Muscle of back (tissue), 11 donors: ENCODE results near the gene ARHGAP15. TPM values are rescaled to one million over a fixed set of nuclear protein-coding genes. Genes with fewer than 3 reads are reported as not detected.
A peak's percentile ranks its signal among the peaks of the same experiment; 100 is the strongest.

Experiments used
- DNase-seq, 3 donors: peaks; one replicate each; pipeline versions ENCODE4 v3.0.0 to v3.0.0-alpha.2; 2013
- polyA plus RNA-seq, 10 donors: library from polyadenylated mRNA; unstranded; fragments of 120-200 nt; gene quantifications; one replicate each; pipeline ENCODE4 v1.2.1, GENCODE V29; 2013; ENCODE audit not compliant: insufficient read length in 10 of 10

The ARHGAP15 gene
- polyA plus RNA-seq, 10 donors: 6.3 to 14.6 (median 10.2) TPM

GRCh38 chr2:143745060-143745459 is 615.8 kb downstream of the ARHGAP15 start:
- no peak for DNase-seq

DNA sequence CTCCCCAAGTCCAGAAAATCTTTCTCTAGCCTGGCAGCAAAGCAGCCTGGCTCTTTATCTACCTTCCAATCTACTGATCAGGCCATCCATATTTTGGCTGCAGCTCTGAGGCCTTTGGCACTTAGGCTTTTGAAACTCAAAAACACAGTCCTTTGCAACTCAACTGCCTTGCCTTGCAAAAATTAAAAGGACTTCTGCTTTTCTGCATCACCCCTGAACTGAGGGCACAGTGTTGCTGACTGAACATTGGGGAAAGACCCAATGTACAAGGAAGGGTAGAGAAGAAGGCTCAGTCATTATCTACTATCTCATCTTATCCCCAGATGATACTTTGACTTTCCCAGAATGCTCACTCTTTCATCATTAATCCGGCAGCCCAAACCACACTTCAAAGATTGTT is 625.5 kb downstream of the ARHGAP15 start:
- no peak for DNase-seq

- peak in 1 of 3 donors; percentile 12 for DNase-seq
Observed at GRCh38 chr2:143758629-143759330, 629.6 kb downstream of the ARHGAP15 start.

GRCh38 chr2:143759455-143759854 is 630.2 kb downstream of the ARHGAP15 start:
- DNase-seq: no peak

GRCh38 chr2:143762176-143762928 is 633.1 kb downstream of the ARHGAP15 start:
- DNase-seq: no peak

GRCh38 chr2:143764261-143764660 is 635.0 kb downstream of the ARHGAP15 start:
- DNase-seq: no peak

- DNase-seq: no peak
Observed at GRCh38 chr2:143764706-143765105, 635.5 kb downstream of the ARHGAP15 start.

GRCh38 chr2:143768991-143769390 is 639.8 kb downstream of the ARHGAP15 start:
- DNase-seq: no peak

DNA sequence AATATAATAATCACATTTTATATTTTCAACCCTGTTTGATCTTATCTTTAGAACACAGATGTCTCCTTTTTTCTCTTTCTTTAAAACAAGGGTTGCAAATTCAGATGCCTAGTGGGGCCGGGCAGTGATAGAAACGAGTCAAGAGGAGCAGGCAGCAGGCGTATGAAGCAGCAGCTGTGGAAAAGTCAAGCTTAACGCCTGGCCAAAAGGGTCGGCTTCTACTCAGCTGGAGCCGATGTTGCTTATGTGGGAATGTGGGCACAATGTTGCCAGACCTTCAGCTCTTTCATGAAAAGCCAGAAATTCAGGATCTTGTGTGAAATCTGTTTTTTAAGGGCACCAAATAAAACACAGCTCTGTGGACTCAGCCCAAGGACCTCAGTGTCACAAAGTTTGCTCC is 642.7 kb downstream of the ARHGAP15 start:
- peak; percentile 7 to 42 (median 11) for DNase-seq

GRCh38 chr2:143776526-143777297 is 647.5 kb downstream of the ARHGAP15 start:
- DNase-seq: no peak

GRCh38 chr2:143779021-143779420 is 649.8 kb downstream of the ARHGAP15 start:
- DNase-seq: peak in 1 of 3 donors; percentile 9

DNA sequence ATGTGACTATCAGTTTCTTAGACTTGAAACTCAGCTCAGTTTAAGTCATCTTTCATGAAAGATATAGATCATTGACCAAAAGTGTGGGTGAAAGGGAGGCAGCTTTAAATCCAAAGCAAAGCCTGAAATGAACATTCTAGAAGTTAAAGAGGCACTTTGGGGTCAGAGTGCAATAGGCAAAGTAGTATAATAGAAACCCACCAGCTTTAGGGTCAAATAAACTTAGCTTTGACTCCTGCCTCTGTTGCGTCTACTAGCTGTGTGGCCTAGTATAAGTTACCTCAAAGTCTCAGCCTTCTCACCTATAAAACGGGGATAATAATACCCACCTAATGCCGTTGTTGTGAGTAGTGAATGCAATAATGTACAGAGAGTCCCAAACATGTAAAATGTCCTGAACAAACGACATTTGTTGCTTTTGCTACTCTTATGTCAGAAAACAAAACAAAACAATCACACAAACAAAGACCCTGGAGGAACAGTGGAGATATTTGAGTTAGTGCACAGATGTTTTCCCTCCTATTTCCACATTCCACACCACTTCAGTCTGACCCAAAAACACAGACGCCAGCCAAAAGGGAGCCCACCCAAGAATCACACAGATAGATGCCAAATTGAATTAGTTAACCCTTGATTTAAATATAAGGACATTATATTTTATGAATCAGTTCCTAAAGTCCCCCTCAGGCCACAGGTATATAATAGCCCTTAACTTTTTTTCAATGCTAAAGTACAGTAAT is 657.0 kb downstream of the ARHGAP15 start:
- DNase-seq: peak in 2 of 3 donors; percentile 5 to 49

DNA sequence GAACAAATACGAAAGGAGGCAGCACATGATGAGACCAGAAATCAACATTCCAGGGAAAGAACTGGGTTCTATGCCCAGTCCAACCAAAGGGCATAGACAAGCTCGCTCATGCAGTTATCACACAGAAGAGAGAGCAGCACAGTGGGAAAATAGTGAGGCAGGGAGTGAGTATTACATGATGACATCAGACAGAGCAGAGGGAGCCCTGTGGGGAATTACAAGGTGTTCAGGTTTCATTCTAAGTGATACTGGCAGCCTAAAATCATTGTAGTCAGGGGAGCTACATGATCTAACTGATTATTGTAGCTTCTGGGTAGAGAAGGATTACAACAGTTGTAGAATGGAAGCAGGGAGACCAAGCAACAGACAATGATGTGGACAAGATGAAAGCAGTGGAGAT is 658.5 kb downstream of the ARHGAP15 start:
- DNase-seq: no peak

DNA sequence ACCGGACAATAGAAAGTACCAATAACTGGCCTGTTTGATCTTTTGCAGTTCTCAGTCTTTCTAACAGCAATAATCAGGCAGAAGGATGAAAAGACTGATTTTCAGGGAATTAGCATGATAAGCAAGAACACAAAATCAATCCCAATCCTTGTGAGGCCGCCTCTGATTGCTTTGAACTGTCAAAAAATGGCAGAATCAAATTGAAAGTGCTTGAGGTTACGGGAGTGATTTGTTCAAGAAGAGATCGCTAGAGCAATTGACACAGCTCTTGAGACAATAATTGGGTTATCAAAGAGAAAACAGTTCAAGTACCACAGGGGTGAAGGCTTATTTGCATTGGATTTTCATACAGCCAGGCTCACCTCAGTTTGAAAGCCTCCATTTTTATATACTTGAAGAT is 663.4 kb downstream of the ARHGAP15 start:
- DNase-seq: no peak

DNA sequence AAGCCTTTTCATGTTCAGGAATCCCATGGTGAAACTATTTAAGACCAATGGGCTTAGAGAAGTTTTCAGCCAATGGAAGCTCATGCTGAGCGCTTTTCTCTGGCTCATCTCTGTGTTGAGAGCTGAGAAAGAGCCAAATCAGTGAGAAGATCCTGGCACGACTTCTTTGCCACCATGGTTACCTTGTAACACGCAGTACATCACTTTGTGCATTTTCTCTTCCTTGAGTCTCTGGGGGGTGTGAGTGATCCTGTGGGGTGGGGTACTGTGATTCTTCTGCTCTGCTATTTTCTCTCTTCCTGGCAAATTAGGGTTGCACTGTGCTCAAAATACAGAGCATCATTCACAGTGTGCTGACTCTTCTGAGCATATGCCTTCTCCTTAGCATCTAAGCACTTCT is 664.2 kb downstream of the ARHGAP15 start:
- DNase-seq: no peak

GRCh38 chr2:143796051-143796450 is 666.8 kb downstream of the ARHGAP15 start:
- no peak for DNase-seq

- DNase-seq: no peak
Observed at GRCh38 chr2:143801561-143801960, 672.3 kb downstream of the ARHGAP15 start.

- DNase-seq: peak in 1 of 3 donors; percentile 36
Observed at GRCh38 chr2:143802242-143802641, 673.0 kb downstream of the ARHGAP15 start.

GRCh38 chr2:143802871-143803650 is 673.8 kb downstream of the ARHGAP15 start:
- DNase-seq: no peak

- DNase-seq: no peak
Observed at GRCh38 chr2:143803936-143804335, 674.7 kb downstream of the ARHGAP15 start.

DNA sequence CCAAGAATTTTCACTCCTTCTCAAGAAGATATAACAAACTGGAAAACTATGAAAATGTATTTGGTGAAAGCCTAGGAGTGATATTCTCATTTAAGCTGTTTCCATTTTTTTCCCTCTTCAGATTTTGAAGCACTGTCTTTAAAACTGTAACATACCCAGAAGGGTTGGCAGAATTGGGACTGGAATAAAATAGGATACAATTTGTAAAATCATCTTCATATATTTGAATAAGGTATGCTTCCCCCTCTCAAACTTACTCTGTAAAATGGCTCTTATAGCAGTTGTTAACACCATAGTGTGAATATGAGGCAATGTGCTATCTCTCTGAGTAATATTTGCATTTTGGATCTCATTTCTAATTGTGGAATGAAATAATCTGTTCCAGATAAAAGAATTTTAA is 676.4 kb downstream of the ARHGAP15 start:
- DNase-seq: no peak
